ENCODE data around the gene FOXP1. TPM values are rescaled to one million over a fixed set of nuclear protein-coding genes. Genes with fewer than 3 reads are reported as not detected.

FOXP1 gene
- total RNA-seq, 1 donor = 195 TPM

GRCh38 chr3:71087143-71088018, 496.1 kb downstream of the FOXP1 start:
- Histone ChIP-seq H2AFZ (ENCODE audit: low read length) (no peak overlapping the region), H3K79me2 (ENCODE audit: insufficient read depth, low read length) (peaks cover 81% of the 10 kb centered on the region), H3K4me2 (ENCODE audit: insufficient read depth, low read length) (no peak overlapping the region), H3K27me3 (ENCODE audit: insufficient read depth, low read length) (no peaks in the 10 kb centered on the region), H3K36me3 (ENCODE audit: insufficient read depth, low read length) (no peaks in the 10 kb centered on the region), H3K4me1 (ENCODE audit: insufficient read depth, low read length) (peaks cover 19% of the 10 kb centered on the region), H3K27ac (ENCODE audit: low read depth, low read length) (peak overlapping the region; percentile 77), H4K20me1 (ENCODE audit: insufficient read depth, low read length) (peaks cover 15% of the 10 kb centered on the region), H3K4me3 (ENCODE audit: insufficient read depth, low read length) (no peak overlapping the region), H3K9me3 (ENCODE audit: low read depth, low read length) (no peaks in the 10 kb centered on the region)
- TF ChIP-seq, protein P1, sequence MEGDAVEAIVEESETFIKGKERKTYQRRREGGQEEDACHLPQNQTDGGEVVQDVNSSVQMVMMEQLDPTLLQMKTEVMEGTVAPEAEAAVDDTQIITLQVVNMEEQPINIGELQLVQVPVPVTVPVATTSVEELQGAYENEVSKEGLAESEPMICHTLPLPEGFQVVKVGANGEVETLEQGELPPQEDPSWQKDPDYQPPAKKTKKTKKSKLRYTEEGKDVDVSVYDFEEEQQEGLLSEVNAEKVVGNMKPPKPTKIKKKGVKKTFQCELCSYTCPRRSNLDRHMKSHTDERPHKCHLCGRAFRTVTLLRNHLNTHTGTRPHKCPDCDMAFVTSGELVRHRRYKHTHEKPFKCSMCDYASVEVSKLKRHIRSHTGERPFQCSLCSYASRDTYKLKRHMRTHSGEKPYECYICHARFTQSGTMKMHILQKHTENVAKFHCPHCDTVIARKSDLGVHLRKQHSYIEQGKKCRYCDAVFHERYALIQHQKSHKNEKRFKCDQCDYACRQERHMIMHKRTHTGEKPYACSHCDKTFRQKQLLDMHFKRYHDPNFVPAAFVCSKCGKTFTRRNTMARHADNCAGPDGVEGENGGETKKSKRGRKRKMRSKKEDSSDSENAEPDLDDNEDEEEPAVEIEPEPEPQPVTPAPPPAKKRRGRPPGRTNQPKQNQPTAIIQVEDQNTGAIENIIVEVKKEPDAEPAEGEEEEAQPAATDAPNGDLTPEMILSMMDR (IDR thresholded peaks at IDR 0.05; ENCODE audit: extremely low read depth, low read depth, low read length) = no peak
- peak; percentile 82 for DNase-seq (ENCODE audit: insufficient read length, low spot score, missing footprints)

GRCh38 chr3:71086777-71087142, 496.8 kb downstream of the FOXP1 start:
- no peak overlapping the region for H2AFZ ChIP-seq (ENCODE audit: low read length)
- peaks cover 81% of the 10 kb centered on the region for H3K79me2 ChIP-seq (ENCODE audit: insufficient read depth, low read length)
- peak overlapping the region; percentile 77 for H3K27ac ChIP-seq (ENCODE audit: low read depth, low read length)

DNA sequence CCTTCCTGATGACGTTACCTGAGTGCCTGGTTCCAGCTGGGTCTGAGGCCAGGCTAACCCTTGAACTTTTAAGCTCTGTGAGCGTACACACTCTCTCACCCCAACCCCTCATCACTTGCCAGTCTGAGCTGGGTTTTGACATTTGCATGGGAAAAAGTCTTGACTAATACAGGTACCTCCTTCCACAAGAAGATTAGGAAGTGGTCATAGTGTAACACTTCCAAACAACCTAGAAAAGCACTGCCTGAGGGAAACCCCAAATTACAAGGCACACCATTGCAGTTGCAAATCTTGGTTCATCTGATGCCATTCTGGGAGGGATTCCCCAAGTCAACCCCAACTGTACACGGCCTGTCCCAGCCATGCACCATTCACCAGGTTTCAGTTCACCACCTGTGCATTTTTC, 499.8 kb downstream of the FOXP1 start:
- Histone ChIP-seq H3K36me3 (ENCODE audit: insufficient read depth, low read length) (no peaks in the 10 kb centered on the region), H3K4me2 (ENCODE audit: insufficient read depth, low read length) (no peak overlapping the region), H3K9me3 (ENCODE audit: low read depth, low read length) (no peaks in the 10 kb centered on the region), H3K27me3 (ENCODE audit: insufficient read depth, low read length) (no peaks in the 10 kb centered on the region), H3K27ac (ENCODE audit: low read depth, low read length) (peak overlapping the region; percentile 4), H3K4me1 (ENCODE audit: insufficient read depth, low read length) (peaks cover 29% of the 10 kb centered on the region), H4K20me1 (ENCODE audit: insufficient read depth, low read length) (peaks cover 23% of the 10 kb centered on the region), H3K79me2 (ENCODE audit: insufficient read depth, low read length) (peaks cover 85% of the 10 kb centered on the region), H2AFZ (ENCODE audit: low read length) (no peak overlapping the region), H3K4me3 (ENCODE audit: insufficient read depth, low read length) (no peak overlapping the region)
- no peak for DNase-seq (ENCODE audit: insufficient read length, low spot score, missing footprints)
- TF ChIP-seq, protein P1 (IDR thresholded peaks at IDR 0.05; ENCODE audit: extremely low read depth, low read depth, low read length) = no peak

More at GRCh38 chr3:71086777-71087142, 496.8 kb downstream of the FOXP1 start:
- H3K4me2 ChIP-seq (ENCODE audit: insufficient read depth, low read length) = no peak overlapping the region
- H3K9me3 ChIP-seq (ENCODE audit: low read depth, low read length) = no peaks in the 10 kb centered on the region
- no peaks in the 10 kb centered on the region for H3K27me3 ChIP-seq (ENCODE audit: insufficient read depth, low read length)
- no peak overlapping the region for H3K4me3 ChIP-seq (ENCODE audit: insufficient read depth, low read length)
- H4K20me1 ChIP-seq (ENCODE audit: insufficient read depth, low read length) = peaks cover 15% of the 10 kb centered on the region
- H3K36me3 ChIP-seq (ENCODE audit: insufficient read depth, low read length) = no peaks in the 10 kb centered on the region
- peaks cover 20% of the 10 kb centered on the region for H3K4me1 ChIP-seq (ENCODE audit: insufficient read depth, low read length)
- no peak for DNase-seq (ENCODE audit: insufficient read length, low spot score, missing footprints)
- TF ChIP-seq, protein P1 (IDR thresholded peaks at IDR 0.05; ENCODE audit: extremely low read depth, low read depth, low read length) = no peak

- TF ChIP-seq, protein P1 (IDR thresholded peaks at IDR 0.05; ENCODE audit: extremely low read depth, low read depth, low read length) = no peak
These were observed 500.7 kb downstream of the FOXP1 start for GRCh38 chr3:71082833-71083232.

More at GRCh38 chr3:71082833-71083232, 500.7 kb downstream of the FOXP1 start:
- Histone ChIP-seq H3K36me3 (ENCODE audit: insufficient read depth, low read length) (no peaks in the 10 kb centered on the region), H3K27ac (ENCODE audit: low read depth, low read length) (no peak overlapping the region), H2AFZ (ENCODE audit: low read length) (no peak overlapping the region), H3K27me3 (ENCODE audit: insufficient read depth, low read length) (no peaks in the 10 kb centered on the region), H4K20me1 (ENCODE audit: insufficient read depth, low read length) (peaks cover 24% of the 10 kb centered on the region), H3K9me3 (ENCODE audit: low read depth, low read length) (no peaks in the 10 kb centered on the region), H3K4me3 (ENCODE audit: insufficient read depth, low read length) (no peak overlapping the region), H3K4me2 (ENCODE audit: insufficient read depth, low read length) (no peak overlapping the region), H3K4me1 (ENCODE audit: insufficient read depth, low read length) (peaks cover 33% of the 10 kb centered on the region), H3K79me2 (ENCODE audit: insufficient read depth, low read length) (peaks cover 85% of the 10 kb centered on the region)
- DNase-seq (ENCODE audit: insufficient read length, low spot score, missing footprints) = no peak
